HuH-7 (cell line): ENCODE measurements around the gene CSTF3.
A peak's percentile ranks its signal among the peaks of the same experiment; 100 is the strongest.
"Not testable (repeated sequence)": the region's sequence is repeated elsewhere in the genome, so short reads cannot be mapped to it uniquely, and the experiment has no call there.

Source experiments
- DNase-seq: peaks from one replicate; pipeline ENCODE4 v3.0.0; 2011; ENCODE audit warnings: low spot score

The CSTF3 gene

DNA sequence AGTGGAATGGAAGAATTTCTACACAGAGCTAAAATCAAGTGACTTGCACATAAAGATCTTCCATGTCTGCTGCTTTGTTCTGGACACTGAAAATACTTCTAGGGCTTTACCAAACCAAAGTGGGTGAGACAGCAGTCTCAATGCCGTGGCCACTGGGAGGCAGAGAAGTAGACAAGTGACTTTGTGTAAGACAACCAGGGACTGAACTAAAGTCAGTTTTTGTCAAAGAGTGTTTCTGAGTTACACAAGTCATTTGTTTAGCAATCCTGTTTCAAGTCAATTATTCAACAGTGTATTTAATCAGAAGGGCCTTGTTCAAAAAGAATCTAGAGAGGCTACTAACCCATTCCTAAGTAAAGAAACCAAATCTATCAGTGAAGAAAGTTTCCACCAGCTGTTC, 75.3 kb downstream of the CSTF3 start:
- no peak for DNase-seq

- no peak for DNase-seq
Observed at GRCh38 chr11:33083918-33084317, 77.4 kb downstream of the CSTF3 start.

DNA sequence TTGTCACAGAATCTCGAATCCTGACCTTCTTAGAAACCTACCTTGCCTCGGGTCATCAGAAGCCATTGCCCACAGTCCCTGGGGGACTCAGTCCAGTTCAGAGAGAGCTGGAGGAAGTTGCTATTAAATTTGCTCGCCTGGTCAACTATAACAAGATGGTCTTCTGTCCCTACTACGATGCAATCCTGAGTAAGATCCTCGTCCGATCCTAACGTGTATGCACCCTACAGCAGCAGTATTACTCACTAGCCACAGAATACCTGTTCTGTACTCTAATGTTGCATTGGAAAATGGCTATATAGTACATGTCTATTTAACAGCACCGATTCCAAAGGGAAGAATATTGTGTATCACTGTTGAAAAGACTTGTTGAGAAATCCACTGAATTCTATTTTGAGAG, 88.8 kb downstream of the CSTF3 start:
- DNase-seq, result no peak

GRCh38 chr11:33068611-33069340, 92.5 kb downstream of the CSTF3 start:
- no peak for DNase-seq

- no peak for DNase-seq
Observed at GRCh38 chr11:33067294-33067693, 94.0 kb downstream of the CSTF3 start.

GRCh38 chr11:33065445-33066178, 95.7 kb downstream of the CSTF3 start:
- peak; percentile 56 for DNase-seq

- no peak for DNase-seq
Observed at GRCh38 chr11:33064866-33065265, 96.4 kb downstream of the CSTF3 start.

GRCh38 chr11:33064033-33064825, 97.1 kb downstream of the CSTF3 start:
- DNase-seq, result no peak

DNA sequence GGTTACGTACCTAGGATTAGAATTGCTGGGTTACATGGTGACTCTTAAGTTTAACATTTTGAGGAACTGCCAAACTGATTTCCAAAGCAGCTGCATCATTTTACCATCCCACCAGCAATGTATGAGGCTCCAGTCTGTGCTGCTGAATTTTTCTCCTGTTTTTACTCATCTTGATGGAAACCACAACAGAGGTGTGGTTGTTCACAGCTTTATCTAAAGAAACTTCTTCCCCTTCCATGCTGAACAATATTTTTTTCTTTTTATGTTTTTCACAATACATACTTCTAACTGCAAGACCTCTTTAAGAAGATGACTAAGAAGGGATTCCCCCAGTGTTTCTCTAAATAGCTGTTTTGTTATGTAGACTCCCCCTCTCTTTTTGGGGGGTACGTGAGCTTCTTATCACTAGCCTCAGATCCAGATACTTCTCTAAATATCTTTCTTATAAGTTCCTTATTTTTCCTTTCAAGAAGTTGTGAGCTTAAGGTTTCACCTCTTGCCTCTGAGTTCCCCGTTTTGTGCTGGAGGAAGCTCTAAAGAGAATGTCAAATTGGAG, 97.9 kb downstream of the CSTF3 start:
- no peak for DNase-seq

- DNase-seq, result no peak
Observed at GRCh38 chr11:33062137-33062536, 99.1 kb downstream of the CSTF3 start.

- DNase-seq, result no peak
Observed at GRCh38 chr11:33060271-33060670, 101.0 kb downstream of the CSTF3 start.

GRCh38 chr11:33059331-33060007, 101.8 kb downstream of the CSTF3 start:
- DNase-seq, result no peak

- DNase-seq, result no peak
Observed at GRCh38 chr11:33057284-33057683, 104.0 kb downstream of the CSTF3 start.

DNA sequence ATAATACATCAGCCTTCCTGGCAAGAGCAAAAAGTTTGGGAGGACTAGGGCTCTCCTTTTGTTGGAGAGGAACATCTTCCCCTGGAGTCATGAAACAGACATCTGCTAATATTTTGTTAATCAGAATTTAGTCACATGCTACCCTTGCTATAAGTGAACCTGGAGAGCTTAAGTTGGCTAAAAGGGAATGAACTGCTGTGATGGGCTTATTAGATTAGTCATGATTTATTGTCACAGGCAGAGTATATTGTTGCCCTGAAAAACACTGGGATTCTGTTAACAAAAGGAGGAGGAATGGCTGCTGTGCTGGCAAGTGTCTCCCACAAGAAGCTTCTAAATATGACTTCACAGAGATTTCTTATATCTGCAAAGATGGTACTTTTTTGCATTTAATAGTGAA, 105.9 kb downstream of the CSTF3 start:
- DNase-seq, result no peak

GRCh38 chr11:33052231-33052630, 109.0 kb downstream of the CSTF3 start:
- no peak for DNase-seq

DNA sequence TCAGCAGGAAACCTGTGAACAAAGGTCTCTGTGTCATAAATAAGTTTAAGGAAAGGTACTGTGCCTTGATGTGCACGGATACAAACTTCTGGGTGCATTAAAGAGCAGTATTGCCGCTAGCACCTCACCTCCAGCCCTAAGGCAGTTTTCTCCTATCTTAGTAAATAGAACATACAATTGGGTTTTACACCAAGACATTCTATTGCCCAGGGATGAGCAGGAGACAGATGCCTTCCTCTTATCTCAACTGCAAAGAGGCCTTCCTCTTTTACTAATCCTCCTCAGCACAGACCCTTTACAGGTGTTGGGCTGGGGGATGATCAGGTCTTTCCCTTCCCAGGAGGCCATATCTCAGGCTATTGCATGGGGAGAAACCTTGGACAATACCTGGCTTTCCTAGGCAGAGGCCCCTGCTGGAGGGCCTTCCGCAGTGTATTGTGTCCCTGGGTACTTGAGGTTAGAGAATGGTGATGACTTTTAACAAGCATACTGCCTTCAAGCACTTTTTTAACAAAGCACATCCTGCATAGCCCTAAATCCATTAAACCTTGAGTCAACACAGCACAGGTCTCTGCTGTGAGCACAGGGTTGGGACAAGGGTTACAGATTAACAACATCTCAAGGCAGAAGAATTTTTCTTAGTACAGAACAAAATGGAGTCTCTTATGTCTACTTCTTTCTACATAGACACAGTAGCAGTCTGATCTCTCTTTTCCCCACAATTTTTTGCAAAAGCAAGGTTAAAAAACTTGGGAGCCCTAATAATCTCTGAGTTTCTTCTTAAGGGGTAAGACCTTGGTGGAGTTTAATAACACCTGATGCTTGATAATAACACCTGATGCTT, 111.5 kb downstream of the CSTF3 start:
- DNase-seq, result not testable (repeated sequence)

GRCh38 chr11:33048701-33049100, 112.6 kb downstream of the CSTF3 start:
- not testable (repeated sequence) for DNase-seq

GRCh38 chr11:33045551-33046255, 115.6 kb downstream of the CSTF3 start:
- DNase-seq, result no peak

DNA sequence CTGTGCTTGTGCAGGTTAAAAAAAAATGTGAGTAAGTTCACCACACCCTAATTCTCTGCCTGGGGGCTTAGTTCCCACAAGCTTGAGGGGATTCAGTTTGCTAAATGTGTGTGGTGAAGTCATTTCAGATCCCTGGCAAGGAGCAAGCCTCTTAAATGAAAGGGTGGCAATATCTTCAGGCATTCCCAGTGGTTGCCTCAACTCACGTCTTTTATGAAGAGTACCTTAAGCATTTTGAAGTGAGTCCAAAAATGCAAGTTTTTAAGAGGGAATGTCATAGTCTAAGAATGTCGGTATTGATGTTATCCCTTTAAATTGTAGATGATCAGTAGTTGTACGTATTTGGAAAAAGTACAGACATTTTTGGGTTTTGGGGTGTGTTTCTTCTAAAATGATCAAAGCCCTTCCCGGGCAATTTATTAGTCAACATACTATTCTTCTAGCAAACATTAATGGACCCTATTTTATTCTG, 117.0 kb downstream of the CSTF3 start:
- no peak for DNase-seq

DNA sequence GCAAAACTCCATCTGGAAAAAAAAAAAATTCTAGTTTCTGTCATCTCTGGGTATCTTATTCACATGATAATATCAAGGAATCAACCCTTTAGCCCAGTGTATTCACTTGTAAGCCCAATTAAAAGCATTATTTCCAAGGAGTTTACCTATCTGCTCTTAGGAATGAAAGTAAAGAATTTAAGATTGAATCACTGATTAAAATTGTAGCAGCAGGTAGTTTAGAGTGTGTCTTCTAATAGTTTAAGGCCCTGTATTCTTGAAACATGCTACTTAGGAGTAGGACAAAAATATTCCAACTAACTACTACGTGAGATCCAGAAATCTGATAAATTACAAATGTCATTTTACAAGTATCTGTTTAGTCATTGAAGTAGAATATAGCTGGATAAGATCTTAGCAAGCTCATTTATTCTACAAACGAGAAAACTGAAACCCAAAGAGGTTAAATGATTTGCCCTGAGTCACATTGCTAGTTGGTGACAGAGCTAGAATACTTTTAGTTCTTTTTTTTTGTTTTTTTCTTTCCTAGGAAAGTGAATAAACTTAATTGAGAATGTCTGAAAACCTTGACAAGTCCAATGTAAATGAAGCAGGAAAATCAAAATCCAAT, 118.0 kb downstream of the CSTF3 start:
- DNase-seq, result no peak
